ENCODE results near the gene ANKRD10. TPM values are rescaled to one million over a fixed set of nuclear protein-coding genes. Genes with fewer than 3 reads are reported as not detected.
"Not testable (repeated sequence)": the region's sequence is repeated elsewhere in the genome, so short reads cannot be mapped to it uniquely, and the experiment has no call there.

Gene ANKRD10
- total RNA-seq, 2 experiments from 2014 or later = 65.1 to 91.8 TPM

- Mint-ChIP-seq H3K4me1 (peaks cover 25% of the 10 kb centered on the region), H3K27me3 (peaks cover 16% of the 10 kb centered on the region), H3K36me3 (ENCODE audit: low read depth) (no peaks in the 10 kb centered on the region), H3K27ac (no peak overlapping the region), H3K9me3 (ENCODE audit: low read depth) (no peaks in the 10 kb centered on the region), H3K4me3 (no peak overlapping the region)
- intact Hi-C loops (cut with DNase I, micrococcal nuclease) = no loop called here
- ChIA-PET CTCF (interaction anchor here (0.9 kb wide), 1 partner anchor 40 kb away, joined by 3 read pairs; no protein-coding TSS in a partner anchor), POLR2A (interaction anchor here (0.7 kb wide), 1 partner anchor 49 kb away, joined by 4 read pairs; no protein-coding TSS in a partner anchor)
- DNase-seq (no peak), ATAC-seq (no peak)
Observed at GRCh38 chr13:110953833-110954532, 39.1 kb upstream of the ANKRD10 start.

DNA sequence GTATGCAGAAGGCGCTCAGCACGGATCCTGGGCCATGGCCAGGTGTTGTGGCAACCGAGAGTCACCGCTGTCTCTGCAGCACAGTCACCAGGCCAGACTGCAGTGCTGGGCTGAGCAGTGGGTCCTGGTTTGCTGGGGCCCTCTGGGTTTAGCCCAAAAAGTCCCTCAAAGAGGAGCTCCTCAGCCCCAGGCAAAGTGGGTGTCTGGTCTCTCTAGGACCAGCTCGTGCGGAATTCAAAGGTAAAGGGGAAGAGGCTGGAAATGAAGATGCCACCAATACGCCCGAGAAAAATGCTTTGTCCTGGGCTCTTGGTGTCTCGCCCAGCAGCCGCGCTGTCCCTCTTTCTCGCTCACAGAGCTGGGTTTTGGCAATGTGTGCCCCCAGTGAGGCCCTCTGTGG lies 38.5 kb upstream of the ANKRD10 start:
- POLR2A ChIA-PET = interaction anchor here (0.7 kb wide), 1 partner anchor 50 kb away, joined by 4 read pairs; no protein-coding TSS in a partner anchor

GRCh38 chr13:110952135-110952534 lies 37.3 kb upstream of the ANKRD10 start:
- H3K36me3 Mint-ChIP-seq (ENCODE audit: low read depth); H3K4me3 Mint-ChIP-seq; H3K9me3 Mint-ChIP-seq (ENCODE audit: low read depth); DNase-seq; CTCF ChIA-PET; intact Hi-C loops (cut with DNase I, micrococcal nuclease); H3K27ac Mint-ChIP-seq; POLR2A ChIA-PET: not testable (repeated sequence)
- peak; percentile 79 for ATAC-seq
- H3K4me1 Mint-ChIP-seq = peaks cover 25% of the 10 kb centered on the region
- peaks cover 16% of the 10 kb centered on the region for H3K27me3 Mint-ChIP-seq

More for the DNA sequence above, 38.5 kb upstream of the ANKRD10 start:
- Mint-ChIP-seq H3K4me1 (peaks cover 25% of the 10 kb centered on the region), H3K4me3 (no peak overlapping the region), H3K9me3 (ENCODE audit: low read depth) (no peaks in the 10 kb centered on the region), H3K36me3 (ENCODE audit: low read depth) (no peaks in the 10 kb centered on the region), H3K27me3 (peaks cover 17% of the 10 kb centered on the region), H3K27ac (no peak overlapping the region)
- CTCF ChIA-PET = no interaction called here
- no peak for DNase-seq
- no peak for ATAC-seq
- intact Hi-C loops (cut with DNase I, micrococcal nuclease) = no loop called here

- Mint-ChIP-seq H3K4me1 (peaks cover 25% of the 10 kb centered on the region), H3K9me3 (ENCODE audit: low read depth) (no peaks in the 10 kb centered on the region), H3K27me3 (peaks cover 14% of the 10 kb centered on the region), H3K4me3 (no peak overlapping the region), H3K36me3 (ENCODE audit: low read depth) (no peaks in the 10 kb centered on the region), H3K27ac (no peak overlapping the region)
- DNase-seq = no peak
- ChIA-PET CTCF (interaction anchor here (0.7 kb wide), 1 partner anchor 277 kb away, joined by 3 read pairs; no protein-coding TSS in a partner anchor), POLR2A (no interaction called here)
- no peak for ATAC-seq
- intact Hi-C loops (cut with DNase I, micrococcal nuclease) = no loop called here
Observed at GRCh38 chr13:110950819-110951570, 36.1 kb upstream of the ANKRD10 start.

- Mint-ChIP-seq H3K27ac (no peak overlapping the region), H3K4me1 (peaks cover 27% of the 10 kb centered on the region), H3K4me3 (no peak overlapping the region), H3K36me3 (ENCODE audit: low read depth) (no peaks in the 10 kb centered on the region), H3K9me3 (ENCODE audit: low read depth) (no peaks in the 10 kb centered on the region), H3K27me3 (peaks cover 14% of the 10 kb centered on the region)
- no peak for ATAC-seq
- intact Hi-C loops (cut with DNase I, micrococcal nuclease) = no loop called here
- CTCF ChIA-PET = interaction anchor here (0.7 kb wide), 1 partner anchor 276 kb away, joined by 3 read pairs; no protein-coding TSS in a partner anchor
- no peak for DNase-seq
- POLR2A ChIA-PET = no interaction called here
Observed at GRCh38 chr13:110950356-110950755, 35.5 kb upstream of the ANKRD10 start.

GRCh38 chr13:110949628-110950027 lies 34.8 kb upstream of the ANKRD10 start:
- CTCF ChIA-PET = interaction anchor here (1.0 kb wide), 1 partner anchor 326 kb away, joined by 3 read pairs; no protein-coding TSS in a partner anchor
- peaks cover 20% of the 10 kb centered on the region for H3K4me1 Mint-ChIP-seq
- intact Hi-C loops (cut with DNase I, micrococcal nuclease) = no loop called here
- POLR2A ChIA-PET = no interaction called here
- no peak overlapping the region for H3K4me3 Mint-ChIP-seq
- H3K27me3 Mint-ChIP-seq = peaks cover 17% of the 10 kb centered on the region
- H3K27ac Mint-ChIP-seq = no peak overlapping the region
- DNase-seq (no peak), ATAC-seq (no peak)
- H3K36me3 Mint-ChIP-seq (ENCODE audit: low read depth) = no peaks in the 10 kb centered on the region
- no peaks in the 10 kb centered on the region for H3K9me3 Mint-ChIP-seq (ENCODE audit: low read depth)

DNA sequence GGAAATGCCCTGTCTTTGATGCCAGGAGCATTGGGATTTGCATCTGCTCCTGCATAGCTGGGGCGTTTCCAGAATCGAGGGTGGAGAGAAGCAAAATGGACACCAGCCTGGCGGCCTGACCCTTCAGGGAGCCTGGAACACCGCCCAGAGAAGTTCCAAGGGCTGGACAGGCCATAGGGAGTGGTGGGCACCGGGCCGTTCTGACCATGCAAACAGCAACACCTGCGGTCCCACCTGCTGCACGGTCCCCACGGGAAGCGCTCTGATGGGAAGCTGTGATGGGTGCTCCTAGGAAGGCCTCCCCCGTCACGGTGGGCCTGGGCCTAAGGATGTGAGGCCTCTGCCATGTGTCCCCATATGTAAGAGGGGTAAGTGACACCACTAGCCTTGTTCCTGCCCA lies 34.2 kb upstream of the ANKRD10 start:
- ChIA-PET POLR2A (no interaction called here), CTCF (interaction anchor here (1.0 kb wide), 2 partner anchors 11 to 327 kb away, joined by 3 read pairs; no protein-coding TSS in a partner anchor)
- Mint-ChIP-seq H3K27ac (no peak overlapping the region), H3K9me3 (ENCODE audit: low read depth) (no peaks in the 10 kb centered on the region), H3K4me3 (no peak overlapping the region), H3K27me3 (peaks cover 17% of the 10 kb centered on the region), H3K4me1 (peaks cover 23% of the 10 kb centered on the region), H3K36me3 (ENCODE audit: low read depth) (no peaks in the 10 kb centered on the region)
- DNase-seq (no peak), ATAC-seq (no peak)
- intact Hi-C loops (cut with DNase I, micrococcal nuclease) = no loop called here

DNA sequence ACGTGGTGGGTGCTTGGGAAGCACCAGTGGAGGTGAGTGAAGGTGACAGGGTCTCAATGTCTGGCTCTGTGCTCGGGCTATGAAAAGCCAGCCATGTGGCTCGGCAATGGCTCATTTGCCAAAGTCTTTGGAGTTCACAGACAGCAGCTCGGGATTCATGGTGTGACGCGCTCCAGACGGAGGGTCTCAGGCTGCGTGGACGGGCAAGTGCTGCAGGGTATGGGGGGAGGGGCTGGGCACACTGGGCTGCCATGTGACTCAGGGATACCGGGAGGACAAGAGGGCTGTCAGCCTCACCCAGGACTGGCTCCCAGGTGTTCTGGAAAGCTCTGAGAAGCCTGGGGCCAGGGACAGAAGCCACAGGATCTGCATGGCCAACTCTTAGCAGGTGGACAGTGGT lies 32.5 kb upstream of the ANKRD10 start:
- H3K27ac Mint-ChIP-seq; intact Hi-C loops (cut with DNase I, micrococcal nuclease); POLR2A ChIA-PET: not testable (repeated sequence)

GRCh38 chr13:110945928-110946570 lies 31.2 kb upstream of the ANKRD10 start:
- CTCF ChIA-PET = interaction anchor here (0.7 kb wide), 1 partner anchor 37 kb away, joined by 3 read pairs; no protein-coding TSS in a partner anchor
- no peak for ATAC-seq
- no peak overlapping the region for H3K4me3 Mint-ChIP-seq
- POLR2A ChIA-PET = no interaction called here
- DNase-seq = no peak
- peaks cover 2% of the 10 kb centered on the region for H3K36me3 Mint-ChIP-seq (ENCODE audit: low read depth)
- intact Hi-C loops (cut with DNase I, micrococcal nuclease) = no loop called here
- peaks cover 10% of the 10 kb centered on the region for H3K27me3 Mint-ChIP-seq
- H3K27ac Mint-ChIP-seq = no peak overlapping the region
- H3K9me3 Mint-ChIP-seq (ENCODE audit: low read depth) = peaks cover 4% of the 10 kb centered on the region
- H3K4me1 Mint-ChIP-seq = peaks cover 27% of the 10 kb centered on the region

More for the DNA sequence above, 32.5 kb upstream of the ANKRD10 start:
- H3K9me3 Mint-ChIP-seq (ENCODE audit: low read depth); CTCF ChIA-PET; DNase-seq; ATAC-seq; H3K36me3 Mint-ChIP-seq (ENCODE audit: low read depth); H3K4me3 Mint-ChIP-seq: not testable (repeated sequence)
- Mint-ChIP-seq H3K27me3 (peaks cover 15% of the 10 kb centered on the region), H3K4me1 (peaks cover 27% of the 10 kb centered on the region)

GRCh38 chr13:110944968-110945927 lies 30.4 kb upstream of the ANKRD10 start:
- Mint-ChIP-seq H3K9me3 (ENCODE audit: low read depth) (peaks cover 4% of the 10 kb centered on the region), H3K27ac (no peak overlapping the region), H3K36me3 (ENCODE audit: low read depth) (peaks cover 2% of the 10 kb centered on the region), H3K4me1 (peaks cover 27% of the 10 kb centered on the region), H3K4me3 (no peak overlapping the region), H3K27me3 (peaks cover 10% of the 10 kb centered on the region)
- POLR2A ChIA-PET = no interaction called here
- intact Hi-C loops (cut with DNase I, micrococcal nuclease) = loop anchor here in 1 of 2 experiments (1.0 kb wide), 1 partner anchor 105 kb away; no protein-coding TSS in a partner anchor
- ATAC-seq = no peak
- CTCF ChIA-PET = interaction anchor here (0.7 to 2.8 kb wide), 4 partner anchors 16 to 122 kb away, joined by 3 to 10 read pairs (median 3); no protein-coding TSS in a partner anchor
- DNase-seq = no peak

All from activated CD4-positive, alpha-beta T cell treated with anti-CD3 and anti-CD28 coated beads for 36 hours (primary cell).